IMR-90 (cell line): ENCODE data around the gene SAMSN1. TPM values are rescaled to one million over a fixed set of nuclear protein-coding genes. Genes with fewer than 3 reads are reported as not detected.

ENCODE experiments used
- ATAC-seq: fragments of 200-7000 bp; cut with Tn5 transposase; 2 replicates; pipeline ENCODE4 v1.9.1; 2020; ENCODE audit warnings: low read depth, mild to moderate bottlenecking, moderate library complexity
- BruUV-seq: library from RNA; stranded (reverse); fragments of 400-500 nt; replicated peaks from 2 replicates; lab custom pipeline; 2021; lab: Mats Ljungman, UMichigan
- CTCF ChIA-PET: fragments of 300-600 bp; formaldehyde crosslinking; extraction: SDS; loops from one replicate; lab custom pipeline; 2021; ENCODE audit warnings: antibody characterized with exemption; lab: Yijun Ruan, JAX
- POLR2A ChIA-PET: fragments of 300-600 bp; sonication (Branson Sonifier 250); formaldehyde crosslinking; loops from one replicate; lab custom pipeline; 2022; ENCODE audit warnings: antibody characterized with exemption; ENCODE audit not compliant: unreplicated experiment; lab: Charles Lee
- DNase-seq: peaks from one replicate; pipeline ENCODE4 v3.0.0; 2013
- H2AFZ ChIP-seq: replicated peaks from 2 replicates; pipeline ENCODE3; 2013; ENCODE audit warnings: low read length, mild to moderate bottlenecking; ENCODE audit not compliant: poor library complexity
- H2AK5ac ChIP-seq: 2 replicates; pipeline ENCODE4 v1.6.1; 2013; ENCODE audit warnings: low read depth, low read length, inconsistent platforms
- H2AK9ac ChIP-seq: replicated peaks from 2 replicates; pipeline ENCODE3; 2013; ENCODE audit warnings: mild to moderate bottlenecking, low read depth, low read length, moderate library complexity; ENCODE audit not compliant: poor library complexity
- H2BK120ac ChIP-seq: 2 replicates; pipeline ENCODE4 v1.6.1; 2013; ENCODE audit warnings: low read depth, low read length, inconsistent platforms
- H2BK15ac ChIP-seq: 3 replicates; pipeline ENCODE4 v1.6.1; 2013; ENCODE audit warnings: low read depth, low read length, inconsistent platforms
- H2BK20ac ChIP-seq: 2 replicates; pipeline ENCODE4 v1.6.1; 2013; ENCODE audit warnings: low read depth, mild to moderate bottlenecking, inconsistent platforms, low read length, moderate library complexity
- H2BK5ac ChIP-seq: 2 replicates; pipeline ENCODE4 v1.6.1; 2013; ENCODE audit warnings: mild to moderate bottlenecking, low read depth, low read length, inconsistent platforms; ENCODE audit not compliant: poor library complexity, severe bottlenecking
- H3K14ac ChIP-seq: replicated peaks from 2 replicates; pipeline ENCODE4 v1.6.1; 2013; ENCODE audit warnings: low read depth, low read length, inconsistent platforms
- H3K18ac ChIP-seq: 2 replicates; pipeline ENCODE4 v1.6.1; 2013; ENCODE audit warnings: low read depth, low read length, control low read depth
- H3K23ac ChIP-seq: 2 replicates; pipeline ENCODE4 v1.6.1; 2013; ENCODE audit warnings: low read depth, low read length, inconsistent platforms
- H3K27ac ChIP-seq: 2 replicates; pipeline ENCODE4 v1.5.1; 2013; ENCODE audit warnings: mild to moderate bottlenecking, control low read depth, low read length; ENCODE audit not compliant: insufficient read depth
- H3K27me3 ChIP-seq: 2 replicates; pipeline ENCODE4 v1.6.1; 2013; ENCODE audit warnings: low read length; ENCODE audit not compliant: control insufficient read depth, insufficient read depth
- H3K36me3 ChIP-seq: 2 replicates; pipeline ENCODE4 v1.6.1; 2013; ENCODE audit warnings: low read length, mixed read lengths; ENCODE audit not compliant: control insufficient read depth, insufficient read depth
- H3K4ac ChIP-seq: 2 replicates; pipeline ENCODE4 v1.6.1; 2013; ENCODE audit warnings: low read depth, low read length, inconsistent platforms
- H3K4me1 ChIP-seq: 2 replicates; pipeline ENCODE4 v1.6.1; 2013; ENCODE audit warnings: low read length, mixed read lengths; ENCODE audit not compliant: control insufficient read depth, insufficient read depth
- H3K4me2 ChIP-seq: 2 replicates; pipeline ENCODE4 v1.6.1; 2013; ENCODE audit warnings: low read depth, mild to moderate bottlenecking, control low read depth, low read length, moderate library complexity
- H3K4me3 ChIP-seq: 2 replicates; pipeline ENCODE4 v1.5.1; 2013; ENCODE audit warnings: low read depth, mild to moderate bottlenecking, control low read depth, low read length, moderate library complexity; ENCODE audit not compliant: insufficient read depth
- H3K56ac ChIP-seq: 2 replicates; pipeline ENCODE4 v1.6.1; 2013; ENCODE audit warnings: low read length, inconsistent platforms; ENCODE audit not compliant: insufficient read depth; ENCODE audit errors: extremely low read depth
- H3K79me1 ChIP-seq, 2 experiments: 2 replicates each; pipeline ENCODE4 v1.6.1; 2013; ENCODE audit warnings: low read length in 2 of 2, inconsistent platforms in 1 of 2, low read depth in 1 of 2
- H3K9ac ChIP-seq: 2 replicates; pipeline ENCODE4 v1.6.1; 2013; ENCODE audit warnings: low read depth, low read length, control low read depth
- H3K9me1 ChIP-seq: 2 replicates; pipeline ENCODE4 v1.6.1; 2013; ENCODE audit warnings: low read length, inconsistent platforms; ENCODE audit not compliant: insufficient read depth
- H3K9me3 ChIP-seq: 2 replicates; pipeline ENCODE4 v1.6.1; 2013; ENCODE audit warnings: low read length; ENCODE audit not compliant: control insufficient read depth, insufficient read depth
- H4K20me1 ChIP-seq: 2 replicates; pipeline ENCODE4 v1.6.1; 2013; ENCODE audit warnings: low read length, inconsistent platforms; ENCODE audit not compliant: insufficient read depth
- H4K5ac ChIP-seq: 2 replicates; pipeline ENCODE4 v1.6.1; 2013; ENCODE audit warnings: mild to moderate bottlenecking, low read depth, low read length, control low read depth
- H4K8ac ChIP-seq, 2 experiments: 2 replicates each; pipeline ENCODE4 v1.6.1; 2013; ENCODE audit warnings: low read depth in 2 of 2, low read length in 2 of 2, control low read depth in 1 of 2, inconsistent platforms in 1 of 2
- H4K91ac ChIP-seq: 2 replicates; pipeline ENCODE4 v1.6.1; 2013; ENCODE audit warnings: low read depth, low read length, inconsistent platforms; ENCODE audit not compliant: insufficient read depth
- CHD1 ChIP-seq: IDR thresholded peaks from 2 replicates; pipeline ENCODE4 v1.6.1; 2012; ENCODE audit warnings: low read depth, low read length, improper control_type of control experiment
- CTCF ChIP-seq: conservative IDR thresholded peaks from 2 replicates; pipeline ENCODE4 v1.5.1; 2012; ENCODE audit warnings: mild to moderate bottlenecking, low read depth, low read length, improper control_type of control experiment
- ELK1 ChIP-seq: fragments of 150-350 bp; IDR thresholded peaks from 2 replicates; pipeline ENCODE4 v1.6.1; 2016; ENCODE audit warnings: low read depth, mild to moderate bottlenecking, low read length, moderate library complexity, borderline replicate concordance
- RAD21 ChIP-seq: IDR thresholded peaks from 2 replicates; pipeline ENCODE4 v1.6.1; 2012; ENCODE audit warnings: low read length, improper control_type of control experiment
- RCOR1 ChIP-seq: IDR thresholded peaks from 2 replicates; pipeline ENCODE4 v1.6.1; 2012; ENCODE audit warnings: mild to moderate bottlenecking, low read length, improper control_type of control experiment; ENCODE audit not compliant: insufficient replicate concordance
- RFX5 ChIP-seq: IDR thresholded peaks from 2 replicates; pipeline ENCODE4 v1.8.0; 2012; ENCODE audit warnings: low read depth, mild to moderate bottlenecking, low read length, moderate library complexity
- whole genome bisulfite sequencing, 2 experiments: methylation state at CpG; one replicate each; pipeline versions ENCODE4 v1.1.5 to v1.1.7; 2013; ENCODE audit warnings: missing lambda C conversion rate in 2 of 2; ENCODE audit not compliant: insufficient read length in 1 of 2; ENCODE audit errors: extremely low coverage in 2 of 2; 5-methylcytosine and 5-hydroxymethylcytosine counted together
- dilution Hi-C: fragments of 300-500 bp; cut with HindIII; formaldehyde crosslinking; loops from one replicate; pipeline ENCODE4 v1.14.3; 2018; ENCODE audit warnings: low sequenced_read_pairs; ENCODE audit not compliant: unreplicated experiment
- in situ Hi-C: fragments of 300-500 bp; cut with MboI; formaldehyde crosslinking; loops from 3 replicates; pipeline ENCODE4 v1.14.3; 2019; ENCODE audit warnings: low sequenced_read_pairs, inconsistent platforms, mixed read lengths
- intact Hi-C: fragments of 100-400 bp; cut with micrococcal nuclease; formaldehyde crosslinking; loops from 2 replicates; pipeline ENCODE4 v1.10.0; 2022
- polyA plus RNA-seq, 3 experiments: library from polyadenylated mRNA; depleted of rRNA; stranded (reverse); fragments of >200 nt; gene quantifications; 2 replicates each; pipeline ENCODE4 v1.2.3, GENCODE V29; 2012; ENCODE audit warnings: low replicate concordance in 1 of 3
- total RNA-seq: library from RNA; depleted of rRNA; stranded (reverse); fragments of >200 nt; gene quantifications from 2 replicates; pipeline ENCODE4 v1.2.3, GENCODE V29; 2012
- TF ChIP-seq, protein P1 (sequence below): fragments of 150-350 bp; IDR thresholded peaks from 2 replicates; pipeline ENCODE4 v1.6.1; 2017; ENCODE audit warnings: mild to moderate bottlenecking, antibody characterized with exemption, low read length, low read depth

SAMSN1 gene
- total and polyA plus RNA-seq, 2 of the 4 experiments (the other 2 are of a cell fraction) = not detected

GRCh38 chr21:14435423-14435822 lies 110.7 kb downstream of the SAMSN1 start:
- dilution Hi-C loops = no loop called here

More at GRCh38 chr21:14435423-14435822, 110.7 kb downstream of the SAMSN1 start:
- Histone ChIP-seq H4K91ac (no peak overlapping the region), H2AFZ (no peak overlapping the region), H2BK5ac (no peak overlapping the region), H2AK9ac (no peak overlapping the region), H3K27me3 (no peaks in the 10 kb centered on the region), H3K27ac (no peak overlapping the region), H4K20me1 (no peaks in the 10 kb centered on the region), H2BK15ac (no peak overlapping the region), H3K36me3 (no peaks in the 10 kb centered on the region), H3K9me1 (no peaks in the 10 kb centered on the region), H3K23ac (no peak overlapping the region), H2BK120ac (no peak overlapping the region), H3K18ac (no peak overlapping the region), H3K56ac (no peak overlapping the region), H3K4ac (no peak overlapping the region), H2AK5ac (no peak overlapping the region), H3K4me2 (no peak overlapping the region), H3K9me3 (peaks cover 2% of the 10 kb centered on the region; the same call in 1 of the 2 replicates), H3K4me1 (no peaks in the 10 kb centered on the region), H3K9ac (no peak overlapping the region), H3K4me3 (no peak overlapping the region), H4K5ac (no peak overlapping the region), H3K79me1 (no peaks in the 10 kb centered on the region), H4K8ac (no peak overlapping the region), H2BK20ac (no peak overlapping the region), H3K14ac (no peak overlapping the region)
- in situ Hi-C loops = no loop called here
- no peak for TF ChIP-seq RCOR1
- TF ChIP-seq, protein P1, sequence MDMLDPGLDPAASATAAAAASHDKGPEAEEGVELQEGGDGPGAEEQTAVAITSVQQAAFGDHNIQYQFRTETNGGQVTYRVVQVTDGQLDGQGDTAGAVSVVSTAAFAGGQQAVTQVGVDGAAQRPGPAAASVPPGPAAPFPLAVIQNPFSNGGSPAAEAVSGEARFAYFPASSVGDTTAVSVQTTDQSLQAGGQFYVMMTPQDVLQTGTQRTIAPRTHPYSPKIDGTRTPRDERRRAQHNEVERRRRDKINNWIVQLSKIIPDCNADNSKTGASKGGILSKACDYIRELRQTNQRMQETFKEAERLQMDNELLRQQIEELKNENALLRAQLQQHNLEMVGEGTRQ = no peak
- no peak for TF ChIP-seq ELK1
- TF ChIP-seq RAD21 = no peak
- no peak for TF ChIP-seq RFX5
- TF ChIP-seq CHD1 = no peak
- no peak for TF ChIP-seq CTCF
- no CpG with 5 or more reads among the region's 1 CpG for WGBS, 2 experiments
- no peak for ATAC-seq
- ChIA-PET POLR2A (no interaction called here), CTCF (no interaction called here)
- DNase-seq = no peak
- no TSS peak for BruUV-seq
- intact Hi-C loops = loop anchor here (10.0 kb wide), 1 partner anchor 1049 kb away; no protein-coding TSS in a partner anchor
